Measurements from ENCODE around the gene FAM53B.

FAM53B gene

GRCh38 chr10:124576526-124577420, 167.4 kb downstream of the FAM53B start:
- Histone ChIP-seq H3K4me3 (ENCODE audit: low read length) (no peak overlapping the region), H3K4me2 (ENCODE audit: low read depth, low read length) (no peak overlapping the region), H3K27me3 (replicated peaks; ENCODE audit: insufficient read depth, low read length) (no peaks in the 10 kb centered on the region), H3K79me2 (ENCODE audit: low read length) (no peaks in the 10 kb centered on the region), H3K9me2 (replicated peaks; ENCODE audit: insufficient read depth, low read length) (no peaks in the 10 kb centered on the region), H3K9me3 (replicated peaks; ENCODE audit: insufficient read depth, low read length) (no peaks in the 10 kb centered on the region), H3F3A (ENCODE audit: insufficient read depth, low read length) (no peaks in the 10 kb centered on the region), H3K4me1 (ENCODE audit: low read length) (no peaks in the 10 kb centered on the region), H4K20me1 (ENCODE audit: insufficient read depth, low read length) (no peaks in the 10 kb centered on the region), H3K36me3 (replicated peaks; ENCODE audit: insufficient read depth, low read length) (no peaks in the 10 kb centered on the region), H3K9ac (ENCODE audit: low read length) (no peak overlapping the region), H3K27ac (ENCODE audit: low read length) (no peak overlapping the region), H2AFZ (ENCODE audit: low read length) (no peak overlapping the region)
- no peak for DNase-seq
- no peak for TF ChIP-seq CTCF (IDR thresholded peaks at IDR 0.05; ENCODE audit: low read length)
- TF ChIP-seq EZH2phosphoT487 (IDR thresholded peaks at IDR 0.05; ENCODE audit: low read length), result no peak
- no peak for TF ChIP-seq EZH2 (optimal IDR thresholded peaks at IDR 0.05; ENCODE audit: low read depth, low read length)

- Histone ChIP-seq H3K27me3 (replicated peaks; ENCODE audit: insufficient read depth, low read length) (no peaks in the 10 kb centered on the region), H3K27ac (ENCODE audit: low read length) (no peak overlapping the region), H3K9me2 (replicated peaks; ENCODE audit: insufficient read depth, low read length) (no peaks in the 10 kb centered on the region), H3F3A (ENCODE audit: insufficient read depth, low read length) (no peaks in the 10 kb centered on the region), H3K4me2 (ENCODE audit: low read depth, low read length) (no peak overlapping the region), H3K4me3 (ENCODE audit: low read length) (no peak overlapping the region), H4K20me1 (ENCODE audit: insufficient read depth, low read length) (no peaks in the 10 kb centered on the region), H3K79me2 (ENCODE audit: low read length) (no peaks in the 10 kb centered on the region), H2AFZ (ENCODE audit: low read length) (no peak overlapping the region), H3K36me3 (replicated peaks; ENCODE audit: insufficient read depth, low read length) (no peaks in the 10 kb centered on the region), H3K4me1 (ENCODE audit: low read length) (no peaks in the 10 kb centered on the region), H3K9ac (ENCODE audit: low read length) (no peak overlapping the region), H3K9me3 (replicated peaks; ENCODE audit: insufficient read depth, low read length) (no peaks in the 10 kb centered on the region)
- DNase-seq, result no peak
- no peak for TF ChIP-seq EZH2phosphoT487 (IDR thresholded peaks at IDR 0.05; ENCODE audit: low read length)
These were observed 168.8 kb downstream of the FAM53B start for GRCh38 chr10:124575107-124576035.

GRCh38 chr10:124574456-124575070, 169.6 kb downstream of the FAM53B start:
- Histone ChIP-seq H4K20me1 (ENCODE audit: insufficient read depth, low read length) (no peaks in the 10 kb centered on the region), H3F3A (ENCODE audit: insufficient read depth, low read length) (no peaks in the 10 kb centered on the region), H3K79me2 (ENCODE audit: low read length) (no peaks in the 10 kb centered on the region), H3K4me3 (ENCODE audit: low read length) (no peak overlapping the region), H3K9me3 (replicated peaks; ENCODE audit: insufficient read depth, low read length) (no peaks in the 10 kb centered on the region), H3K4me1 (ENCODE audit: low read length) (no peaks in the 10 kb centered on the region), H3K9me2 (replicated peaks; ENCODE audit: insufficient read depth, low read length) (no peaks in the 10 kb centered on the region), H3K27me3 (replicated peaks; ENCODE audit: insufficient read depth, low read length) (no peaks in the 10 kb centered on the region), H3K36me3 (replicated peaks; ENCODE audit: insufficient read depth, low read length) (no peaks in the 10 kb centered on the region), H2AFZ (ENCODE audit: low read length) (no peak overlapping the region), H3K9ac (ENCODE audit: low read length) (no peak overlapping the region), H3K4me2 (ENCODE audit: low read depth, low read length) (no peak overlapping the region), H3K27ac (ENCODE audit: low read length) (no peak overlapping the region)
- TF ChIP-seq CTCF (IDR thresholded peaks at IDR 0.05; ENCODE audit: low read length) (no peak), EZH2 (optimal IDR thresholded peaks at IDR 0.05; ENCODE audit: low read depth, low read length) (no peak), EZH2phosphoT487 (IDR thresholded peaks at IDR 0.05; ENCODE audit: low read length) (no peak)
- DNase-seq, result no peak

Data from MM.1S (cell line).